ENCODE results near the gene LYPD5.

GRCh38 chr19:43747557-43748204 lies 54.6 kb downstream of the LYPD5 start:
- TF ChIP-seq POLR2A (IDR thresholded peaks at IDR 0.05; ENCODE audit: low read depth, low read length) (no peak), TAF1 (IDR thresholded peaks at IDR 0.05; ENCODE audit: borderline replicate concordance, low read depth, low read length) (no peak; the same call in 1 of the 2 replicates)

Measured in GM12892 (cell line).